GM04503 (cell line): ENCODE measurements around the gene GPR176.
"Not testable (repeated sequence)": the region's sequence is repeated elsewhere in the genome, so short reads cannot be mapped to it uniquely, and the experiment has no call there.

Experiments
- DNase-seq: peaks from one replicate; pipeline ENCODE4 v3.0.0-alpha.2; 2012; ENCODE audit warnings: low read depth

GPR176 gene

DNA sequence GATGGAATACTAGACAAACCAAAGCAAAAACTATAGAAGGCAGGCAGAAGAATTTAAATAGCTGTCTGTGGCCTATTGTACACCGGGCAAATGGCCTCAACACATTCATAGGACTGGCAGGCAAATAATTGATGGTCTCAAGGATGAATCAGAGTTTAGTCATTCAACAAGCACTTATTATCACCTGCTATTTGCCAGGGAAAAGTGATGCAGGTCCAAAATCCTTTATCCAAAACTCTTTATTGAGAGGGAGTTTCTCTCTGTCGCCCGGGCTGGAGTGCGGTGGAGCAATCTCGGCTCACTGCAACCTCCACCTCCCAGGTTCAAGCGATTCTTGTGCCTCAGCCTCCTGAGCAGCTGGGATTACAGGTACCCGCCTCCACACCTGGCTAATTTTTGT lies 16.1 kb upstream of the GPR176 start:
- no peak for DNase-seq

- no peak for DNase-seq
These were observed 15.2 kb upstream of the GPR176 start for GRCh38 chr15:39935241-39935640.

DNA sequence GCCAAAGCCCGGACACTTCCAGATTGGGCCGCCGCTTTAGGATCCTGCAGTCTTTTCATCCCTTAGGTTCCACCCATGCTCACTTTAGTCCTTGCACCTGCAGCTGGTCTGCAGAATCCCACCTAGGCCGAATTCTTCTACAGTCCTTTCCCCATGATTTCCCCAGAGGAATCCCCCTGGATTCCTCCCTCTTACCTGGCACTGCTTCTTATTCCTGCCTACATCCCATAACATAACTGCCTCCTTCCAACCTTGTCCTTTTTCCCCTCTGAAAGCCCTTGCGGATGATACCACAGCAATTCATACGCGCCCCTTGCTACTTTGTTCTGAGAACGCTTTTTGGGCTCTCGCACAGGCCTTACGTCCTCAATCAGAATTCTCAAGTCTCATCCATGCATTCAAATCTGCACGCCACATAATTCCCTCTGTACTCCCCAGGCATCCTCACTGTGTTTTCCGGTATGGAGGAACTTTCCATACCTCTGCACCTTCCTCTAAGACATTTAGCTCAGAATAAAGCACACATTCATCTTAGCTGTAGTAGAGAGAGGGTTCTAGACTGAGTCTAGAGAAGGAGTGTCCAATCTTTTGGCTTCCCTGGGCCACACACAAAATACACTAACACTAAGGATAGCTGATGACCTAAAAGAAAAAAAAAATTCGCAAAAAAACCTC lies 14.5 kb upstream of the GPR176 start:
- DNase-seq, result no peak

- DNase-seq, result no peak
These were observed 11.5 kb upstream of the GPR176 start for GRCh38 chr15:39931615-39932014.

GRCh38 chr15:39926526-39926925 lies 6.5 kb upstream of the GPR176 start:
- DNase-seq, result no peak

- DNase-seq, result no peak
These were observed 5.2 kb upstream of the GPR176 start for GRCh38 chr15:39925112-39925842.

- DNase-seq, result no peak
These were observed 4.4 kb upstream of the GPR176 start for GRCh38 chr15:39924437-39924836.

DNA sequence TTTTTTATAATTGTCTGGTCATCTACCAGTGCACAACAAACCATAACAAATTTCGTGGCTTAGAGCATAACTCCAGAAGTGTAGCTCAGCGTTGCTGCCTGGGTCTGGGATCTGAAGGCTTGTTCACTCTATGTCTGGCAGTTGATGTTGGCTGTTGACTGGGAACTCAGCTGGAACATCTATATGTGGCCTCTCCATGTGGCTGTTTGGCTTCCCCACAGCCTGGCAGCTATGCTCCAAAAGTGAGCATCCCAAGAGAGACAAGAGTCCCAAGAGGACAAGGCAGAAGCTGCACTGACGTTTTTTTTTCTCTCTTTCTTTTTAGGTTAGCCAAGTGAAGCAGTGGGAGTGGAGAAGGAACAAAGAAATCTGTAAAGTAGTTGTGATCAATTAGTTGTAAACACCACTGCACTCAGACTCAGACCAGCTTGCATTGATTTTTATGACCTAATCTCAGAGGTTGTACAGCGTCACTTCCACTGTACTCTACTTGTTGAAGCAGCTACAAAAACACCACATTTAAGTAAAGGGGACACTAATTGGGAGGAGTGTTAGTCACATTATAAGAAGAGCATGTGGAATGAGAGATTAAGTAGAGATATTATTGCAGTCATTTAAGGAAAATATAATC lies 2.5 kb upstream of the GPR176 start:
- no peak for DNase-seq

GRCh38 chr15:39921274-39921638 lies 1.2 kb upstream of the GPR176 start:
- no peak for DNase-seq

DNA sequence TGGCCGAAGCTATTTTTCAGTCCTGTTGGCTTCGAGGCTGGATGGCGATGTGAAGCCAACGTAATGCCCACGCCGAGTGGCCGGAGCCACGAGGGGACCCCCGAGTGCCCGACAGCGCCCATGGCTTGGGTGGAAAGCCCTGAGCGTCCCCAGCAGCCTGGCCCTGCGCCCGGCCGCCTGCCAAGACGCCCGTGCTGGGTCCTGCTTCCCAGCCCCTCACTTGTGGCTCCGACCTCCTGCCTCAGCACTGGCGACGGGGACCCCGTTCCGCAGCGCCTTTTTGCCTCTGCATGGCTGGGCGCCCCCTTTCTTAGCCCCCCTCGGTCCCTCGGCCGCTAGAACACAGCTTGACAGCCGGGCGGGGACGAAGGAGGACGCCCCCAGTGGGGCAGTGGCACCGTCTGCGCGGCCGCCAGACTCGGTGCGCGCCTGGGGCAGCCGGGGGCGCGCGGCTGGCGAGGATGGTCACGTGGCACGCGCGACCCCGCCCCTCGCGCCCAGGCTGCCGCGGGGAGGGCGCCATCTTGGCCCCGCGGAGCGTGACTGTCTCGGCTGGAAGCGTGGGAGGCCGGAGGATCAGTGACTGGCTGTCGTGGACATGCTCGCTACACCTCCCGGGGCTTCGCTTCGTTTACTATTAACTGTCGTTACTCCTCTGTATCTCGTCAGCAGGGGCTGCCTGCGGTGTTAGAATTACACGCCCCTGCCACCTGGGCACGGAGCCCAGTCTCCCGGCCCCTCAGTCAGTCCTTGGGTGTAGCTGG lies 626 bp upstream of the GPR176 start:
- no peak for DNase-seq

DNA sequence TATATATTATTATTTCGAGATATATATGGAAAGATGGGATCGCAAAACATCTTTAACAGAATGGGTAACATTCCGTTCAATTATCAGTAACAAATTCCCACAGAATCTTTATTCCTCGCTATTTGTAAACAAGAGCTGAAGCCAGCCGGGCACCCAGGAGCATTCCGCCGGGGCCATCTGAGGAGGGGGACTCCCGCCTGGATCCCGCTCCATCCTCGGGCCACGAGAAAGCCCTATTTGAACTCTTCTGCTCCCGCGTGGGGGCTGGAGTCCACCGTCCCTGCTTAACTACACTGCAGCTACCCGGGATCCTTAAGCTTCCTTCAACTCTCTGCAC lies 687 bp downstream of the GPR176 start:
- no peak for DNase-seq

GRCh38 chr15:39918688-39919385 lies 1.2 kb downstream of the GPR176 start:
- peak; percentile 90 for DNase-seq

DNA sequence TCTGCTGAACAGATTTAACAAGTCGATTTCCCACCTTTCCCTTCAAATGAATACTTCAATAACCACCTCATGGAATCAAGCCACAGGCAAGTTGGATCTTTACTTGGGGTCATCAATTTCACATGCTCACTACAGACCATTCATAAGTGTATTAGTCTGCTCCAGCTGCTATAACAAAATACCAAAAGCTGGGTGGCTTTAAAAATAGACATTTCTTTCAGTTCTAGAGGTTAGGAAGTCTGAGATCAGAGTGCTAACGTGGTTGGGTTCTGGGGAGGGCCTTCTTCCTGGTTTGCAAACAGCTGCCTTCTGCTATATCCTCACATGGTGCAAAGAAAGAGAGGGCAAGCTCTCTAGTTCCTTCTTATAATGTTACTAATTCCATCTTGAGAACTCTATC lies 5.1 kb downstream of the GPR176 start:
- DNase-seq, result no peak

DNA sequence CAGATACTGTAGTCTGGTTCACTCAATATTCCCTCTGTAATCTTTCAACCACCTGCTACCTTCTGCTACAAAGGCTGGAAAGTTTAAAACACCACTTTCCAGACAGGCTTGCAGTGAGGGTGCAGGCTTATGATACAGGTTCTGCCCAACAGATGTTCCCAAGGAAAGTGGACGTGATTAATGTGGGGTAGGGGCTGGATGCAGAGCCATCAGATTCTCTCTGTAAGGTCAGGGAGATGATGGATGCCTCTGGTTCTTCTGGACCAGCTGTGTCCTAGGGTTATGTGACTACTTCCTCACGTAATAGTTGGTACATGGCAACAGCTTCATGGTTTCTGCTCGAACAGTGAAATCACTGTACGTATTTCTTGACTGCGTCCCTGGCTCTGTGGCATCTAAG lies 11.1 kb downstream of the GPR176 start:
- no peak for DNase-seq

DNA sequence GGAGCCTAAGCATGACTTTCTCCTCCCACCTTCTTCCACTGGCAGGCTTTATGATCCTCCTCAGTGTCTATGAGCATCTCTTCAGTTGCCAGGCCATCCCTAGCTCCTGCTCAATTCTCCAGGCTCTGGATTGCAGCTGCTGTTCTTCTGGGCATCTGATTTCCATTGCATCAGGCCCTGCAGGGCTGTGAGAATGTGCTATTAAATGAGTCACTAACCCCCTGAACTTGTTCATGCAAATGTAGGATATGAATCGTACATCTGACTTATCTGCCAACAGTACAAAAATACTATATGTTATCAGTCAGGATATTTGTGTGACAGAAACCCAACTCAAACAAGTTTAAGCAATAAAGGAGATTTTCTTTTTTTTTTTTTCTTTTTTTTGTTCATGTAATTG lies 11.9 kb downstream of the GPR176 start:
- DNase-seq, result peak; percentile 82

GRCh38 chr15:39907216-39907615 lies 12.8 kb downstream of the GPR176 start:
- no peak for DNase-seq

GRCh38 chr15:39904115-39904514 lies 16.0 kb downstream of the GPR176 start:
- DNase-seq, result no peak

GRCh38 chr15:39898317-39898716 lies 21.7 kb downstream of the GPR176 start:
- DNase-seq, result no peak

- DNase-seq, result no peak
These were observed 23.2 kb downstream of the GPR176 start for GRCh38 chr15:39896846-39897245.

GRCh38 chr15:39896101-39896500 lies 24.0 kb downstream of the GPR176 start:
- no peak for DNase-seq

GRCh38 chr15:39893051-39893450 lies 27.0 kb downstream of the GPR176 start:
- not testable (repeated sequence) for DNase-seq

DNA sequence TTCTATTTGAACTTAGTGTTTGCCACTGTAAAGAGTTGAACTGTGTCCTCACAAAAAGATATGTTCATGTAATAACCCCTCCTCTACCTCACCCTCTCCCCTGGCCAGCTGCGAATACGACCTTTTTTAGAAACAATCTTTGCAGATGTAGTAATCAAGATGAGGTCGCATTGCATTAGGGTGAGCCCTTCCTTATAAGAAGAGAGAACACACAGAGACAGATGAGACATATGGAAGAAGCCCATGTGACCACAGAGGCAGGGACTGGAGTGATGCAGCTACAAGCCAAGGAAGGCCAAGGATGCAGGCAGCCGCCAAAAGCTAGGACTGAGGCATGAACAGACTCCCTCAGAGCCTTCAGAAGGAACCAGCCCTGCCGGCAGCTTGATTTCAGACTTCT lies 27.6 kb downstream of the GPR176 start:
- DNase-seq, result no peak
